ENCODE measurements around the gene RWDD2A. TPM values are rescaled to one million over a fixed set of nuclear protein-coding genes. Genes with fewer than 3 reads are reported as not detected.

Gene RWDD2A
- total and polyA plus RNA-seq, 2 of the 8 experiments (the other 6 are each of a cell fraction or from before 2014, with no cell fraction given): 2.1 to 3.6 TPM

- Histone ChIP-seq H3K18ac (ENCODE audit: extremely low read depth, low read length) (no peak overlapping the region), H3K27me3 (replicated peaks in 1 of 4; ENCODE audit: control insufficient read depth in 3 of 4, extremely low read depth in 1 of 4, insufficient read depth in 3 of 4, low read length in 3 of 4) (no peaks in the 10 kb centered on the region), H4K91ac (replicated peaks; ENCODE audit: insufficient read length, low read length) (no peak overlapping the region), H3K4me2 (ENCODE audit: insufficient read depth in 1 of 2, low read depth in 2 of 2, low read length in 2 of 2) (no peak overlapping the region), H3K4me3 (ENCODE audit: extremely low read depth in 1 of 4, insufficient read depth in 2 of 4, low read depth in 3 of 4, low read length in 4 of 4) (no peak overlapping the region), H3K23ac (ENCODE audit: insufficient read length) (no peak overlapping the region), H3K79me2 (ENCODE audit: control insufficient read depth in 1 of 2, insufficient read depth in 2 of 2, low read length in 2 of 2) (no peaks in the 10 kb centered on the region), H2BK12ac (ENCODE audit: low read depth, low read length) (no peak overlapping the region), H2BK120ac (replicated peaks; ENCODE audit: low read depth, low read length) (no peak overlapping the region), H3K4me1 (replicated peaks in 1 of 4; ENCODE audit: control insufficient read depth in 3 of 4, insufficient read depth in 4 of 4, low read length in 3 of 4) (no peaks in the 10 kb centered on the region), H4K5ac (ENCODE audit: insufficient read length, low read depth, low read length) (no peak overlapping the region), H3K9ac (replicated peaks in 1 of 4; ENCODE audit: extremely low read depth in 1 of 4, low read depth in 3 of 4, low read length in 3 of 4) (no peak overlapping the region), H3K23me2 (ENCODE audit: low read depth, low read length) (no peaks in the 10 kb centered on the region), H3K27ac (ENCODE audit: low read depth, low read length) (no peak overlapping the region), H3K79me1 (ENCODE audit: low read depth, low read length) (no peaks in the 10 kb centered on the region), H2AFZ (ENCODE audit: low read length) (no peak overlapping the region), H3K9me3 (ENCODE audit: insufficient read depth in 2 of 2, low read depth in 1 of 2, low read length in 1 of 2) (no peaks in the 10 kb centered on the region), H3K56ac (replicated peaks; ENCODE audit: insufficient read length, low read depth, low read length) (no peak overlapping the region), H3K4ac (replicated peaks; ENCODE audit: insufficient read length, low read depth, low read length) (no peak overlapping the region), H3K14ac (ENCODE audit: insufficient read length) (no peak overlapping the region), H4K20me1 (replicated peaks in 1 of 2; ENCODE audit: control insufficient read depth in 1 of 2, insufficient read depth in 2 of 2, low read length in 2 of 2) (peaks cover 0 to 3% of the 10 kb centered on the region in 2 experiments), H2BK15ac (ENCODE audit: low read length) (no peak overlapping the region), H3K36me3 (ENCODE audit: control insufficient read depth in 2 of 4, insufficient read depth in 4 of 4, low read length in 3 of 4) (peaks cover 0 to 39% (median 11%) of the 10 kb centered on the region in 4 experiments; a peak in 5 of 8 replicates), H4K8ac (ENCODE audit: extremely low read depth, insufficient read depth, low read length) (no peak overlapping the region; the same call in 1 of the 2 replicates), H2AK5ac (ENCODE audit: low read depth, low read length) (no peak overlapping the region), H2BK20ac (ENCODE audit: low read length) (no peak overlapping the region), H2BK5ac (ENCODE audit: low read depth, low read length) (no peak overlapping the region)
- TF ChIP-seq PHF8 (conservative IDR thresholded peaks at IDR 0.05; ENCODE audit: low read depth, low read length): no peak
- TF ChIP-seq CHD1 (IDR thresholded peaks at IDR 0.05; ENCODE audit: low read depth, low read length): no peak
- TF ChIP-seq BCL11A (IDR thresholded peaks at IDR 0.05; ENCODE audit: low read depth in 2 of 2, low read length in 2 of 2): no peak
- no peak for TF ChIP-seq SIN3A (conservative IDR thresholded peaks at IDR 0.05 in 1 of 2, IDR thresholded peaks at IDR 0.05 in 1 of 2; ENCODE audit: low read depth in 1 of 2, low read length in 2 of 2)
- no peak for TF ChIP-seq ASH2L (IDR thresholded peaks at IDR 0.05; ENCODE audit: low read length)
- no peak for TF ChIP-seq ATF3 (IDR thresholded peaks at IDR 0.05; ENCODE audit: insufficient read depth, low read depth, low read length)
- TF ChIP-seq CREB1 (IDR thresholded peaks at IDR 0.05): no peak
- no peak for TF ChIP-seq USF2 (IDR thresholded peaks at IDR 0.05; ENCODE audit: low read length)
- no peak for TF ChIP-seq SRF (IDR thresholded peaks at IDR 0.05; ENCODE audit: low read depth, low read length)
- no peak for TF ChIP-seq ATF2 (IDR thresholded peaks at IDR 0.05; ENCODE audit: low read length)
- TF ChIP-seq SIX5 (IDR thresholded peaks at IDR 0.05; ENCODE audit: low read depth, low read length): no peak
- no peak for TF ChIP-seq MAFK (IDR thresholded peaks at IDR 0.05; ENCODE audit: low read depth, low read length)
- FAIRE-seq: no peak
- CTCF ChIA-PET (ENCODE audit: partially characterized antibody): no interaction called here
- WGBS, 2 experiments (ENCODE audit: extremely low coverage in 1 of 2, insufficient coverage in 1 of 2, insufficient read length in 1 of 2, insufficient replicate concordance in 2 of 2, low coverage in 1 of 2, low lambda C conversion rate in 2 of 2, missing lambda C conversion rate in 1 of 2): 95% methylated on average over 2 of the region's 2 CpGs; no CpG with 5 or more reads in 1 of the 2 experiments
- no peak for DNase-seq (ENCODE audit: low read depth in 1 of 2, low spot score in 2 of 2)
- POLR2A ChIA-PET (ENCODE audit: partially characterized antibody): no interaction called here
These were observed 42.0 kb upstream of the RWDD2A start for GRCh38 chr6:83151114-83151513.

Data from H1 (cell line).